Iris pigment epithelial cell (primary cell): ENCODE data around the gene ERCC2.
"Not testable (repeated sequence)": the region's sequence is repeated elsewhere in the genome, so short reads cannot be mapped to it uniquely, and the experiment has no call there.

Experiments
- DNase-seq: peaks from one replicate; pipeline ENCODE4 v3.0.0-alpha.2; 2011; ENCODE audit warnings: low read depth

Gene ERCC2

GRCh38 chr19:45333609-45334303 is 36.6 kb downstream of the ERCC2 start:
- DNase-seq, result no peak

- no peak for DNase-seq
Observed at GRCh38 chr19:45331411-45331810, 39.0 kb downstream of the ERCC2 start.

- DNase-seq, result no peak
Observed at GRCh38 chr19:45327404-45328143, 42.8 kb downstream of the ERCC2 start.

- DNase-seq, result no peak
Observed at GRCh38 chr19:45324349-45324907, 45.9 kb downstream of the ERCC2 start.

- DNase-seq, result no peak
Observed at GRCh38 chr19:45323671-45324081, 46.7 kb downstream of the ERCC2 start.

- DNase-seq, result no peak
Observed at GRCh38 chr19:45322744-45323281, 47.6 kb downstream of the ERCC2 start, which contains the start of gene CKM. Gene CKM, minus strand, starts transcription at chr19:45322875. Its CDS starts 3,162 bp downstream, at chr19:45319713.

GRCh38 chr19:45322311-45322710 is 48.1 kb downstream of the ERCC2 start:
- no peak for DNase-seq

GRCh38 chr19:45321848-45322247 is 48.5 kb downstream of the ERCC2 start:
- no peak for DNase-seq

- no peak for DNase-seq
Observed at GRCh38 chr19:45320997-45321775, 49.2 kb downstream of the ERCC2 start.

GRCh38 chr19:45315304-45315703 is 55.1 kb downstream of the ERCC2 start:
- no peak for DNase-seq

- no peak for DNase-seq
Observed at GRCh38 chr19:45314708-45315245, 55.6 kb downstream of the ERCC2 start.

- not testable (repeated sequence) for DNase-seq
Observed at GRCh38 chr19:45312285-45312684, 58.1 kb downstream of the ERCC2 start.

GRCh38 chr19:45311621-45312020 is 58.8 kb downstream of the ERCC2 start:
- DNase-seq, result no peak

- not testable (repeated sequence) for DNase-seq
Observed at GRCh38 chr19:45309322-45309721, 61.1 kb downstream of the ERCC2 start.

GRCh38 chr19:45307361-45307760 is 63.0 kb downstream of the ERCC2 start:
- DNase-seq, result no peak

- DNase-seq, result no peak
Observed at GRCh38 chr19:45306518-45307027, 63.8 kb downstream of the ERCC2 start.

- no peak for DNase-seq
Observed at GRCh38 chr19:45306040-45306439, 64.3 kb downstream of the ERCC2 start.

GRCh38 chr19:45305421-45305820 is 65.0 kb downstream of the ERCC2 start:
- peak; percentile 43 for DNase-seq

GRCh38 chr19:45305007-45305406 is 65.4 kb downstream of the ERCC2 start:
- no peak for DNase-seq

- DNase-seq, result no peak
Observed at GRCh38 chr19:45304141-45304926, 66.0 kb downstream of the ERCC2 start.
